NB4 (cell line): Measurements from ENCODE around the gene DPPA3.

Experiments used
- DNase-seq: peaks from one replicate; pipeline ENCODE4 v3.0.0; 2010; ENCODE audit warnings: low read depth
- H3K4me3 ChIP-seq: one replicate; pipeline ENCODE4 v1.5.1; 2011; ENCODE audit warnings: mild to moderate bottlenecking, low read depth, low read length, moderate library complexity
- CTCF ChIP-seq: IDR thresholded peaks from one replicate; pipeline ENCODE4 v1.5.1; 2012; ENCODE audit warnings: low read depth, low read length
- MYC ChIP-seq: IDR thresholded peaks from 2 replicates; pipeline ENCODE4 v1.6.1; 2011; ENCODE audit warnings: low read depth, low read length
- POLR2A ChIP-seq: IDR thresholded peaks from 2 replicates; pipeline ENCODE4 v1.6.1; 2011; ENCODE audit warnings: mild to moderate bottlenecking; ENCODE audit not compliant: insufficient read length; ENCODE audit errors: extremely low read depth
- TF ChIP-seq, protein P1 (sequence below): IDR thresholded peaks from 2 replicates; pipeline ENCODE4 v1.6.1; 2011; ENCODE audit warnings: low read depth, low read length

DPPA3 gene

GRCh38 chr12:7694556-7695236, 16.5 kb upstream of the DPPA3 start:
- H3K4me3 ChIP-seq: no peak overlapping the region

GRCh38 chr12:7695237-7695560, 16.0 kb upstream of the DPPA3 start:
- no peak for DNase-seq
- no peak overlapping the region for H3K4me3 ChIP-seq
- no peak for TF ChIP-seq POLR2A
- TF ChIP-seq CTCF: no peak
- TF ChIP-seq, protein P1, sequence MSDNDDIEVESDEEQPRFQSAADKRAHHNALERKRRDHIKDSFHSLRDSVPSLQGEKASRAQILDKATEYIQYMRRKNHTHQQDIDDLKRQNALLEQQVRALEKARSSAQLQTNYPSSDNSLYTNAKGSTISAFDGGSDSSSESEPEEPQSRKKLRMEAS: no peak
- TF ChIP-seq MYC: no peak

More at GRCh38 chr12:7694556-7695236, 16.5 kb upstream of the DPPA3 start:
- TF ChIP-seq, protein P1: no peak
- TF ChIP-seq POLR2A (no peak), MYC (no peak), CTCF (no peak)
- DNase-seq: no peak

- DNase-seq: no peak
- TF ChIP-seq, protein P1: no peak
- TF ChIP-seq MYC (no peak), CTCF (no peak), POLR2A (no peak)
- no peak within 1 kb of the TSS for H3K4me3 ChIP-seq
Observed at GRCh38 chr12:7695566-7696197, 15.6 kb upstream of the DPPA3 start, which contains the start of gene GDF3. Gene GDF3 (minus strand): TSS chr12:7695775. CDS start chr12:7695728, 47 bp downstream.

GRCh38 chr12:7705846-7706245, 5.4 kb upstream of the DPPA3 start:
- no peak overlapping the region for H3K4me3 ChIP-seq
- DNase-seq: no peak
- no peak for TF ChIP-seq CTCF
- no peak for TF ChIP-seq POLR2A
- TF ChIP-seq MYC: no peak
- TF ChIP-seq, protein P1: no peak

GRCh38 chr12:7709969-7710675, 1.1 kb upstream of the DPPA3 start:
- no peak overlapping the region for H3K4me3 ChIP-seq
- TF ChIP-seq CTCF: no peak
- TF ChIP-seq POLR2A: no peak
- TF ChIP-seq MYC: no peak

More at GRCh38 chr12:7709969-7710675, 1.1 kb upstream of the DPPA3 start:
- no peak for DNase-seq
